NCI-H748 (cell line): ENCODE results near the gene TMEM51.

Experiments
- DNase-seq: peaks from one replicate; lab custom pipeline; 2025; ENCODE audit not compliant: unreplicated experiment; lab: John Stamatoyannopoulos, UW

TMEM51 gene

GRCh38 chr1:15152318-15153183, 996 bp upstream of the TMEM51 start:
- peak; percentile 84 for DNase-seq

- peak; percentile 65 for DNase-seq
Measured at GRCh38 chr1:15153842-15154479, 414 bp downstream of the TMEM51 start.

GRCh38 chr1:15154480-15155036, 1.0 kb downstream of the TMEM51 start:
- DNase-seq: no peak

- DNase-seq: no peak
Measured at GRCh38 chr1:15155191-15155590, 1.6 kb downstream of the TMEM51 start.

GRCh38 chr1:15155888-15156741, 2.6 kb downstream of the TMEM51 start:
- DNase-seq: no peak

GRCh38 chr1:15156807-15157380, 3.3 kb downstream of the TMEM51 start:
- DNase-seq: no peak

- no peak for DNase-seq
Measured at GRCh38 chr1:15157524-15158399, 4.2 kb downstream of the TMEM51 start.

- DNase-seq: no peak
Measured at GRCh38 chr1:15158506-15159165, 5.1 kb downstream of the TMEM51 start.

- no peak for DNase-seq
Measured at GRCh38 chr1:15159166-15159555, 5.6 kb downstream of the TMEM51 start.

- no peak for DNase-seq
Measured at GRCh38 chr1:15160626-15161025, 7.1 kb downstream of the TMEM51 start.

- no peak for DNase-seq
Measured at GRCh38 chr1:15167386-15167785, 13.8 kb downstream of the TMEM51 start.

- no peak for DNase-seq
Measured at GRCh38 chr1:15168479-15168878, 14.9 kb downstream of the TMEM51 start.

- no peak for DNase-seq
Measured at GRCh38 chr1:15170071-15170470, 16.5 kb downstream of the TMEM51 start.

- no peak for DNase-seq
Measured at GRCh38 chr1:15171271-15171908, 17.8 kb downstream of the TMEM51 start.

- DNase-seq: no peak
Measured at GRCh38 chr1:15172405-15173259, 19.1 kb downstream of the TMEM51 start.

GRCh38 chr1:15173863-15174614, 20.5 kb downstream of the TMEM51 start:
- DNase-seq: no peak

GRCh38 chr1:15174615-15174983, 21.1 kb downstream of the TMEM51 start:
- no peak for DNase-seq
